Endothelial cell of umbilical vein (primary cell): ENCODE results near the gene CLEC16A.

ENCODE experiments used
- CTCF ChIP-seq, 2 donors: IDR thresholded peaks; 1 replicate in 1 of 2; 2 replicates in 1 of 2; pipeline ENCODE4 v1.5.1; 2011; ENCODE audit warnings: low read length in 2 of 2, mild to moderate bottlenecking in 2 of 2, moderate library complexity in 2 of 2, control low read depth in 1 of 2, inconsistent platforms in 1 of 2, low read depth in 1 of 2; ENCODE audit not compliant: insufficient read depth in 1 of 2; ENCODE audit errors: extremely low read depth in 1 of 2
- EZH2 ChIP-seq: IDR thresholded peaks from 2 replicates; pipeline ENCODE4 v1.6.1; 2012; ENCODE audit warnings: borderline replicate concordance, low read depth, mild to moderate bottlenecking, moderate library complexity, low read length, inconsistent platforms; ENCODE audit not compliant: severe bottlenecking
- JUN ChIP-seq: IDR thresholded peaks from 2 replicates; pipeline ENCODE4 v1.6.1; 2011; ENCODE audit warnings: borderline replicate concordance, low read depth; ENCODE audit not compliant: insufficient read length, insufficient read depth
- MYC ChIP-seq: IDR thresholded peaks from one replicate; pipeline ENCODE4 v1.6.1; 2011; ENCODE audit warnings: mild to moderate bottlenecking, low read depth, low read length
- POLR2A ChIP-seq: IDR thresholded peaks from 2 replicates; pipeline ENCODE4 v1.6.1; 2012; ENCODE audit warnings: low read depth, mild to moderate bottlenecking, control low read depth, low read length
- POLR2AphosphoS5 ChIP-seq: IDR thresholded peaks from 2 replicates; pipeline ENCODE4 v1.6.1; 2012; ENCODE audit warnings: low read depth, mild to moderate bottlenecking, control low read depth, low read length, moderate library complexity; ENCODE audit not compliant: insufficient read depth

- TF ChIP-seq CTCF (IDR thresholded peaks at IDR 0.05; ENCODE audit: extremely low read depth in 1 of 2, insufficient read depth in 1 of 2, low read depth in 1 of 2, low read length in 2 of 2) (no peak), POLR2AphosphoS5 (no peak), POLR2A (no peak), MYC (no peak), EZH2 (no peak), JUN (no peak)
These were observed 163.6 kb downstream of the CLEC16A start for GRCh38 chr16:11107780-11108465.
